ENCODE results near the gene MAD1L1. TPM values are rescaled to one million over a fixed set of nuclear protein-coding genes. Genes with fewer than 3 reads are reported as not detected.

Gene MAD1L1
- total and polyA plus RNA-seq, 2 of the 8 experiments (the other 6 are each of a cell fraction or from before 2014, with no cell fraction given) = 40.4 to 44.6 TPM

GRCh38 chr7:2085804-2086203, 146.9 kb downstream of the MAD1L1 start (continued):
- TF ChIP-seq TBP (IDR thresholded peaks at IDR 0.05; ENCODE audit: low read depth, low read length) = no peak
- TF ChIP-seq RFX5 (IDR thresholded peaks at IDR 0.05; ENCODE audit: borderline replicate concordance, low read depth, low read length) = no peak
- TF ChIP-seq JUND (IDR thresholded peaks at IDR 0.05; ENCODE audit: low read length) = no peak
- TF ChIP-seq SUZ12 (IDR thresholded peaks at IDR 0.05; ENCODE audit: low read length) = no peak
- no peak for TF ChIP-seq YY1 (IDR thresholded peaks at IDR 0.05; ENCODE audit: low read depth, low read length)
